Measurements from ENCODE around the gene SDK1.

Gene SDK1

GRCh38 chr7:4167385-4167910, 866.4 kb downstream of the SDK1 start:
- DNase-seq (ENCODE audit: low read depth in 2 of 3, low spot score in 2 of 3) = no peak

- DNase-seq (ENCODE audit: low read depth in 2 of 3, low spot score in 2 of 3) = no peak
Measured at GRCh38 chr7:4168041-4168440, 867.0 kb downstream of the SDK1 start.

DNA sequence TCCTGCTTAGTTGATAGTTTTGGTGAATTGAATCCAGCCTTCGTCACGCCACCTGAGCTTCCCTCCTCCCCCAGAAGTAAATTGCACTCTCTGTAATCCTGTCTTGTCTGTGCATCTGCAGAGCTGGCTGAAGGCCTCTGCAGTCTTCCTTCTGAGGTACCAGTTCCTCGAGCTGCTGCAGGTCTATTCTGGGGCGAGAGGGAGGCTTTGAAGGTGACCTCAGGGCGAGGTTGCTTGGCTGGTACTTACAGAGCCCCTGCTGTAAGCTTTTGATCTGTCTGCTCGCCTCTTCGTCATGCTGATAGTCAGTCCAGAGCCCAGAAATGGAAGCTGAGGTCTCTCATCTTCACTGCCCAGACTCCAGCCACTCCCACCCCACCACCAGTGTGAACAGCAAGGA, 867.5 kb downstream of the SDK1 start:
- no peak for DNase-seq (ENCODE audit: low read depth in 2 of 3, low spot score in 2 of 3)

DNA sequence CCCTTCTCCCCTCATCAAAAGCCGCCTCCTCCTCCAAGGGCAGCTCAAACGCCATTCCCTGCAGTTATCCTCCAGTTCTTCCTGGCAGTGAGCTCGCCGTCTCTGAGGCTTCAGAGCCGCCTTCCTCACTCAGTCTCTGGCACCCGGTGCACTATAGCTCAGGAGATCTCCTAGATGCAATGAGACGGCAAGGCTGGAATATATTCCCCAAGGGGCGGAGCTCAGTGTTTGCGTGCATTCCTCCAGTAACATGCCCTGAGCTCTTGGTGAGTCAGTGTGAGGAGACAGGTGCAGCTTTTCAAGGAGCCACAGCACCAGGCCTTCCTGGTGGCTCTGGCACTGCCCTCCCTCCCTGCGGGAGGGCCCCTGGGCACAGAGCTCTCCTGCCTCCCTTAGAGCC, 868.4 kb downstream of the SDK1 start:
- DNase-seq (ENCODE audit: low read depth in 2 of 3, low spot score in 2 of 3) = no peak

DNA sequence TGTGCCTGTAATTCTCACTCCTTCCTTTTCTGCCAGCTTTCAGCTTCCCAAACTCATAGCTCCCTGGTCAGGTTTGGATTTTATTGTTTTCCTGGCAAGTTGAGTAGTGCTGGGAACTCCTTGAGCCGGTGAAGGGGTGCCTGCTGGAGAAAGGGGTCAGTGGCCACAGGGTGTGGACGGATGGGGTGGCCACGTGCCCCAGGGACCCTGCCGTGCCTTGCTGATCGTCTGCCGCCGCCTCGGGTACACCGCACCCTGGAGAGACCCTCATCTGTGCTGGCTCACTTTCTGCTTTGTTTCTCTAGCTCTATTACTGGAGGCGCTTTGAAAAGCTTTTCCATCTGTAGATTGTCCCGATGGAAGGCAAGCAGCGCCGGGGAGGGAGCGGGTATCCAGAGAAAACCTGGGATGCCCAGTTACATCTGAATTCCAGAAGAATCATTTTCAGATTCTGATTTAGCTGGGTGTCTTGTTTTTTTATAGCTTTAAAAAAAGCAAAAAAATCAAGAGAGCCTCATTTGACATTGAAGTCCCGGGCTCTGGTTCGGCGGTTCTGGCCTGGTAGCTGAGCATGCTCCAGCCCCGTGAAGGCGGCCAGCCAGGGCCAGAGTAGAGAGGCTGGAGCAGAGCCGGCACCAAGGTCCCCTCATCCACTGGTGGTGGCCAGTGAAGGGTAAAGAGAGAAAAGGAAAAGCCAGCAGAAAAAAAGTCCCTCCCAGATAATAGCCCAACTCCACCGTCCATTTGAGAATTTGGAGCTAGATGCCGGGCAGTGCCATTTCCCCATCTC, 870.1 kb downstream of the SDK1 start:
- DNase-seq (ENCODE audit: low read depth in 2 of 3, low spot score in 2 of 3) = no peak

DNA sequence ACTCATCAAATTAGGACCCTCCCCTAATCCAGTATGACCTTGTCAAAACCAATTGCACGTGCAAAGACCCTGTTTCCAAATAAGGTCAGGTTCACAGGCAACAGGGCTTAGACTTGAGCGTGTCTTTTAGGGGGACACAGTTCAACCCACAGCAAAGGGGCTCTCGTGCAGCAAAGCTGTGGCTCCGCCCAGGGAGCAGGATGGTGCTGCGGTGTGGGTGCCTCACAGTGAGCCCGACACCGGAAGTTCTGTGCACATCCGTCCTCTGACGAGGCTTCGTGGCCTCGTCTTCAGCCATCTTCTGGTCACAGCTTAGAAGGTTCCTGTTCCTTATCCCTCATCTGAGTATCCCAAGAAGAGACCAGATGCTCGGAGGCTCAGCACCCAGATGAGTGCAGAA, 871.8 kb downstream of the SDK1 start:
- DNase-seq (ENCODE audit: low read depth in 2 of 3, low spot score in 2 of 3) = no peak

DNA sequence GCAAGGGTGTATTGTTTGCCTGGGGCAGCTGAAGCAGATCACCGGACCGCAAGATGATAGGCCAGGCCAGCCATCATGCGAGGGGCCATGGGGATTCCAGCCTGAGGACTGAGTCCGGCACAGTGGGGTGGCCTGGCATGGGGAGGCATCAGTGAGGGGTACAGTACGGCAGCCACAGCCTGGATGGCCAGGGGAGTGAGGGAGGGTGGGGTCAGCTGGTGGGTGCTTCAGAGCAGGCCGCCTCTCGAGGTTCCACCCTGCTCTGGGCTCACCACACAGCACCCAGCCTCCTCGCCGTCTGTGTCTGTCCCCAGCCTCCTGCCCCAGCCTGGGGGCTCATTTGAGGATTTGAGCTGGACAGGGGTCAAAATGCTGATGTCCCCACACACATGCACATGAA, 872.6 kb downstream of the SDK1 start:
- DNase-seq (ENCODE audit: low read depth in 2 of 3, low spot score in 2 of 3) = no peak

DNA sequence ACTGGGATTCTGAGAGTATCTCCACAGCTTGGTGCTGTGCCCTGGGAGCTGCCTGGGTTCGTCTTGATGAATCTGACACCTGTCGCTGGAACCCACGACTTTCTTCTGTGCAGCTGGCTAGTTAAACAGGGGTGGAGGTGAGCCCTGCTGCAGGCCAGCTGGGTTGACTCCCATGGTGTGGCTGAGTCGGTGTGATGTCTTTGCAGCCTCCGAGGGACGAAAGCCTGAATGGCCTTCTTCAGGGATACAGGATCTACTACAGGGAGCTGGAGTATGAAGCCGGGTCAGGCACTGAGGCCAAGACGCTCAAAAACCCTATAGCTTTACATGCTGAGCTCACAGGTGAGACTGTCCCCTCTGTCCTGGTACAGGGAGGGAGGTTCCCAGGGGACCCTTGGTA, 873.0 kb downstream of the SDK1 start:
- DNase-seq (ENCODE audit: low read depth in 2 of 3, low spot score in 2 of 3) = no peak

DNA sequence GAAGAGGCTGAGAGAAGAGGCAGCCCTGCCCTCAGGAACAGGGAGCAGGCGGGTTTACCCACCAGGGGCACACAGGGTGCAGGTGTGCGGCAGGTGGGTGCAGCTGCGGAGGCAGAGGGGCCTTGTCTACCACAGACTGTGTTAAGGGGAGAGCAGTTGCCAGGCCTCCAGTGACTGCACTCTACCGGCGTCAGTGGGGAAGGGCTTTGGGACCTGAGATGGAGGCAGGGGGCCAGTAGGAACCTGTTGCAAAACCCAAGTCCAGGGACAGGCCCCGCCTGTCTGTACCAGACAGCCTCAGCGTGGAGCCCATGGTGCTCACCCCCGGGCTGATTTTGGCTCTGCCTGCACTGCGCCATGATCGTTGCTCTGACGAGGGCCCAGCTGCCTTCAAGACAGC, 873.4 kb downstream of the SDK1 start:
- no peak for DNase-seq (ENCODE audit: low read depth in 2 of 3, low spot score in 2 of 3)

- DNase-seq (ENCODE audit: low read depth in 2 of 3, low spot score in 2 of 3) = no peak
Measured at GRCh38 chr7:4174884-4175283, 873.8 kb downstream of the SDK1 start.

DNA sequence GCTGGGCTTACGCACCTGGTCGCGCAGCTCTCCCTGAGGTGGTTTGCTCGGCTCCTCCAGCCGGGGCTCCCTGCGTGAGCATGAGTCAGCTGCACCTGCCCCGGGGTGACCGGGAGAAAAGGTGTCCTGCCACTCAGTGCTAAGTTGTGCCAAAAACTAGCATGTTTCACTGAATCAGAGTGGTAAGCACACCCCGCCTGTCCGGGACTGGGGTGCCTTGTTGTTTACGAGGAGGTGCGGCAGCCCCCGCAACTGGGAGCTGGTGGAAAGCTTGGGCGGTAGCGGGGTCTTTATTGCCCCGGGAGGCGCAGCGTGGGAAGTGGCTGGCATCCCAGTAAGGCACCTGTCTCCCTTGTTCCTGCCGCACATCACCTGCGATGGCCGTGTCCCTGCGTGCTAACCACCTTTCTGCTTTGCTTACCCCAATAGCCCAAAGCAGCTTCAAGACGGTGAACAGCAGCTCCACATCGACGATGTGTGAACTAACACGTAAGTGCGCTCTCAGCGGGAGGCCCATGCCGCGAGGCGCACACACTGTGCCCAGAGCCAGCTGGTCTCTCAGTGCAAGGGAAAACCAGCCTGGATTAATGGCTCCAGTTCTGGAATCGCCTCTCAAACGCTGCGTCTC, 874.4 kb downstream of the SDK1 start:
- no peak for DNase-seq (ENCODE audit: low read depth in 2 of 3, low spot score in 2 of 3)

DNA sequence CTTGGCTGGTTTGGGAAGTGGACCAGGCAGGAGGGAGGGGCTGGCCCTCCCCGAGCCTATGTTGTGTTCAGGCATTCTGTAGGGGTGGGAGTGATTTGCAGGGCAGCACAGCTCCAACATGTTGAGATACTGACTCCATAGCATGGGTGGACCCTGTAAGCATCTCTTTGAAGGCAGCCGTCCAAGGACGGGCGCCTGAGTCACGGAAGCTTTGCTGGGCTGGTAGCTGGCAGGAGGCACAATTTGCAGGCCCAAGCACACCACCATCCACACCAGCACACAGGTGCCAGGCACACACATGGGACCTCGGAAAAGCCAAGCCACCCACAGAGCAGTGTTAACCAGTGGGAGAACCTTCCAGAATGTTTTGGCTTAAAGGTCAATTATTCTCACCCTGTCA, 875.9 kb downstream of the SDK1 start:
- DNase-seq (ENCODE audit: low read depth in 2 of 3, low spot score in 2 of 3) = no peak

DNA sequence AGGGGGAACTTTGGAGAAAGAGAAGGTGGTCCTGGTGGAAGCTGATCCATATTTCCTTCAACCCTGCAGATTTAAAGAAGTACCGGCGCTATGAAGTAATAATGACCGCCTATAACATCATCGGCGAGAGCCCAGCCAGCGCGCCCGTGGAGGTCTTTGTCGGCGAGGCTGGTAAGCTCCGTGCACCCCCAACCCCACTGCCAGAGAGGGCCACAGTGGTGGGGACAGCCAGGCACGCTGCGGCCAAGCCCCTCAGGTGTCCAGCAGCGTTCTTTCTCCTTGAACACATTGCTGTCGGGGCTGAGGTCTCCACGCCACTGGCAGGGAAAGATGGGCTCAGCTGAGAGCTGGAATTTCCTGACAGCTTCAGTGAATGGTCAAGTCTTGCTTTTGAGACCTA, 877.4 kb downstream of the SDK1 start:
- no peak for DNase-seq (ENCODE audit: low read depth in 2 of 3, low spot score in 2 of 3)

GRCh38 chr7:4178916-4179687, 878.0 kb downstream of the SDK1 start:
- no peak for DNase-seq (ENCODE audit: low read depth in 2 of 3, low spot score in 2 of 3)

GRCh38 chr7:4179688-4180380, 878.8 kb downstream of the SDK1 start:
- no peak for DNase-seq (ENCODE audit: low read depth in 2 of 3, low spot score in 2 of 3)

- no peak for DNase-seq (ENCODE audit: low read depth in 2 of 3, low spot score in 2 of 3)
Measured at GRCh38 chr7:4181446-4181845, 880.4 kb downstream of the SDK1 start.

GRCh38 chr7:4182605-4183300, 881.7 kb downstream of the SDK1 start:
- no peak for DNase-seq (ENCODE audit: low read depth in 2 of 3, low spot score in 2 of 3)

DNA sequence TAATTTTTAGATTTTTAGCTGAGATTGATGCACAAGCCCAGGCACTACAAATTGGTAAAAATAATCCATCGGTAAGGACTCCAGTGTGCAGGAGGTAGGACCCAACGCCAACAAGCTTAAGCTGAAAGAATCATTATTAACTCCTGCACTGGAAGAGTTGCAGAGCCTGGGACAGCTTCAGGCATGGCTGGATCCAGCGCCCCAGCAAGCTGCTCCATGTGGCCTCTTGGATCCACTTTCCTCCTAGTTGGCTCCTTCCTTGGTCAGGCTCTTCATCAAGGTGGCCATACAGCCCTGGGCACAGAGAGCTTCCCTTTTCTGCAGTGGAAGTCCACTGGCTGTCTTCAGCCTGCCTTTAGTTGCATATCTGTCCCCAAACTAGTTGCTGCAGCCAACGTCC, 883.6 kb downstream of the SDK1 start:
- DNase-seq (ENCODE audit: low read depth in 2 of 3, low spot score in 2 of 3) = no peak

DNA sequence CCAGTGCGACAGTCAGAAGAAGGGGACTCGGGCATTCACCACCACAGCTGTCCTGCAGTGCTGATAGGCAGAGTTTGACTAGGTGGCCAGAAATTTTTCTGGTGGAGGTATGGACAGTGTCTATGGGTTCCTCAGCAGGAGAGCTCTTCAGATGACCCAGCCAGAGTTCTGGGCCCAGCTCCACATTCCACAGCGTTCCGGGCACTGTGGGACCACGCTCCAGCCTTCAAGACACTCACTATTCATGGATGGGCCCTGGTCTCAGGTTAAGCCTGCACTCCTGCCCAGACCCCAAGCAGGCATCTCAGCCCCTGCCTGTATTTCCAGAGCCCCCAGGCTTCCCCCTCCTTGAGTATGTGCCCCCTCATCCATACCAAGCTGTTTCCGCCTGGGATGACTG, 884.1 kb downstream of the SDK1 start:
- DNase-seq (ENCODE audit: low read depth in 2 of 3, low spot score in 2 of 3) = no peak

DNA sequence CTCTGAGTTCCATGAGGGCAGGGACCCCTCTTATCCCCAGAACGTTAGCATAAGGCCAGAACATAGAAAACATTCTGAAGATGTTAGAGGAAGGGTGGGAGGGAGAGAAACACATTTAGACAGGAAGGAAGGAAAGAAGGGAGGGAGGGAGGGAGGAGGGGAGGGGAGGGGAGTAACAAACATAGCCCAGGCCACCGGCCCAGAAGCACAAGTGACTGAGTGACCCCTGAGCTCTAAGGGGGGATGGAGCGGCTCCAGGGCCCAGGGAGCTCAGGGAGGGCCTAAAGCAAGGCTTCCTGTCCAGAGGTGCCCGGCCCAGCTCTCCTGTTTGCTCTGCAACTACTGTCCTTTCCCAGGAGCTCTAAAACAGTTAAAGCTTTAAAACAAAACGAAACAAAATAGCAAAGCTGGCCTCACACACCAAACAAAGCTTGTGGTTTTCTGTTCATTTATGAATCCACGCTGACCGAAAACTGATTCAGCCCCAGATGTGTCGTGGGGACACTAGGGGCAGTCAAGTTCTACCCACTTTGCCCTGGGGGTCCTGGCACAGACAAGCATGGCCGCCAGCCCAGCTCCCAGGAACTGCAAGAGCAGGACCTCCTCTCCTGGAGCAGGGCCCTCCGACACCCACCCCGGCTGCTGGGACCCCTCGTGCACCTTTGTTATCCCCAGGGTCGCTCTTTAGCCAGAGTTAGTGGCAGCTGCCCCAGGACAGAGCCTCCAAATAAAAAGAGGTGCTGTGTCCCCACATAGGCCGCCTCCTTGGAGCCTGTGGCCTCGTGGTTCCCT, 884.9 kb downstream of the SDK1 start:
- no peak for DNase-seq (ENCODE audit: low read depth in 2 of 3, low spot score in 2 of 3)
